Endothelial cell of umbilical vein (primary cell): Measurements from ENCODE around the gene TMEFF2. TPM values are rescaled to one million over a fixed set of nuclear protein-coding genes. Genes with fewer than 3 reads are reported as not detected.

Experiments
- BruUV-seq: library from RNA; stranded (reverse); fragments of 400-500 nt; replicated peaks from 2 replicates; lab custom pipeline; 2021; lab: Mats Ljungman, UMichigan
- CTCF ChIA-PET: fragments of 300-600, 350-600 bp; sonication (Branson Sonifier 250); formaldehyde crosslinking; loops from one replicate; lab custom pipeline; 2021; ENCODE audit warnings: antibody characterized with exemption, inconsistent platforms; lab: Charles Lee
- POLR2A ChIA-PET: fragments of 300-600, 350-600 bp; sonication (Branson Sonifier 250); formaldehyde crosslinking; loops from one replicate; lab custom pipeline; 2021; ENCODE audit warnings: antibody characterized with exemption, inconsistent platforms; lab: Charles Lee
- DNase-seq: peaks from one replicate; pipeline ENCODE4 v3.0.0-alpha.2; 2011; ENCODE audit warnings: low read depth, low spot score
- FAIRE-seq: peaks from 2 replicates; lab custom pipeline; 2011; peaks lifted over from hg19 to GRCh38; lab: Jason Lieb, UNC
- H2AFZ ChIP-seq: 2 replicates; pipeline ENCODE4 v1.6.0; 2012; ENCODE audit warnings: low read depth, low read length, control low read depth, inconsistent platforms
- H3K27ac ChIP-seq: 2 replicates; pipeline ENCODE4 v1.5.1; 2011; ENCODE audit warnings: low read depth, mild to moderate bottlenecking, control low read depth, low read length, moderate library complexity; ENCODE audit not compliant: insufficient read depth
- H3K27me3 ChIP-seq, 2 experiments: 2 replicates each; pipeline versions ENCODE4 v1.6.0 to v1.6.1; 2011; ENCODE audit warnings: low read length in 2 of 2, mixed read lengths in 1 of 2; ENCODE audit not compliant: control insufficient read depth in 2 of 2, insufficient read depth in 2 of 2
- H3K36me3 ChIP-seq, 2 experiments: 2 replicates in 1 of 2; 3 replicates in 1 of 2; pipeline ENCODE4 v1.5.1; 2011; ENCODE audit warnings: low read length in 2 of 2, mild to moderate bottlenecking in 1 of 2, moderate library complexity in 1 of 2; ENCODE audit not compliant: control insufficient read depth in 2 of 2, insufficient read depth in 2 of 2; ENCODE audit errors: extremely low read depth in 1 of 2
- H3K4me1 ChIP-seq: 3 replicates; pipeline ENCODE4 v1.5.1; 2011; ENCODE audit warnings: mild to moderate bottlenecking, low read length; ENCODE audit not compliant: control insufficient read depth, insufficient read depth; ENCODE audit errors: extremely low read depth
- H3K4me2 ChIP-seq: 2 replicates; pipeline ENCODE4 v1.6.1; 2011; ENCODE audit warnings: low read length, control low read depth, mixed read lengths; ENCODE audit not compliant: insufficient read depth
- H3K4me3 ChIP-seq, 3 experiments: fragments of 200-600 bp in 1 of 3; sonication (generic), shearing (Covaris generic) in 1 of 3; replicated peaks in 1 of 3; 2 replicates each; pipeline ENCODE4 v1.5.1; 2011 to 2016; ENCODE audit warnings: control low read depth in 3 of 3, low read length in 3 of 3, mild to moderate bottlenecking in 2 of 3, inconsistent platforms in 1 of 3, low read depth in 1 of 3, moderate library complexity in 1 of 3; ENCODE audit not compliant: insufficient read depth in 1 of 3
- H3K79me2 ChIP-seq: 2 replicates; pipeline ENCODE4 v1.6.0; 2012; ENCODE audit warnings: low read length, inconsistent platforms; ENCODE audit not compliant: control insufficient read depth, insufficient read depth
- H3K9ac ChIP-seq: replicated peaks from 2 replicates; pipeline ENCODE3; 2011; ENCODE audit warnings: low read length, control low read depth; ENCODE audit not compliant: insufficient read depth; ENCODE audit errors: extremely low read depth
- H3K9me1 ChIP-seq: replicated peaks from 3 replicates; pipeline ENCODE4 v1.6.0; 2011; ENCODE audit warnings: mild to moderate bottlenecking, low read length; ENCODE audit not compliant: control insufficient read depth, insufficient read depth; ENCODE audit errors: extremely low read depth
- H3K9me3 ChIP-seq: replicated peaks from 2 replicates; pipeline ENCODE4 v1.5.1; 2012; ENCODE audit warnings: low read length, inconsistent platforms; ENCODE audit not compliant: control insufficient read depth, insufficient read depth
- H4K20me1 ChIP-seq: replicated peaks from 2 replicates; pipeline ENCODE3; 2011; ENCODE audit warnings: mild to moderate bottlenecking, low read length; ENCODE audit not compliant: control insufficient read depth, insufficient read depth; ENCODE audit errors: extremely low read depth
- EZH2 ChIP-seq: IDR thresholded peaks from 2 replicates; pipeline ENCODE4 v1.6.1; 2012; ENCODE audit warnings: borderline replicate concordance, low read depth, mild to moderate bottlenecking, moderate library complexity, low read length, inconsistent platforms; ENCODE audit not compliant: severe bottlenecking
- FOS ChIP-seq: IDR thresholded peaks from 2 replicates; pipeline ENCODE4 v1.6.1; 2011; ENCODE audit warnings: mild to moderate bottlenecking, low read length, moderate library complexity, borderline replicate concordance; ENCODE audit not compliant: insufficient read depth
- GATA2 ChIP-seq: IDR thresholded peaks from 2 replicates; pipeline ENCODE4 v1.7.0; 2011; ENCODE audit warnings: low read depth, mild to moderate bottlenecking, moderate library complexity, mixed read lengths, low read length; ENCODE audit not compliant: insufficient read length, insufficient read depth
- JUN ChIP-seq: IDR thresholded peaks from 2 replicates; pipeline ENCODE4 v1.6.1; 2011; ENCODE audit warnings: borderline replicate concordance, low read depth; ENCODE audit not compliant: insufficient read length, insufficient read depth
- MAX ChIP-seq: IDR thresholded peaks from 2 replicates; pipeline ENCODE4 v1.6.1; 2011; ENCODE audit not compliant: insufficient read depth, insufficient read length
- MYC ChIP-seq: IDR thresholded peaks from one replicate; pipeline ENCODE4 v1.6.1; 2011; ENCODE audit warnings: mild to moderate bottlenecking, low read depth, low read length
- POLR2A ChIP-seq: IDR thresholded peaks from 2 replicates; pipeline ENCODE4 v1.6.1; 2012; ENCODE audit warnings: low read depth, mild to moderate bottlenecking, control low read depth, low read length
- POLR2AphosphoS5 ChIP-seq: IDR thresholded peaks from 2 replicates; pipeline ENCODE4 v1.6.1; 2012; ENCODE audit warnings: low read depth, mild to moderate bottlenecking, control low read depth, low read length, moderate library complexity; ENCODE audit not compliant: insufficient read depth
- dilution Hi-C: fragments of 300-500 bp; cut with MboI; formaldehyde crosslinking; loops from one replicate; pipeline ENCODE4 v1.15.0; 2019; ENCODE audit warnings: low sequenced_read_pairs; ENCODE audit not compliant: extremely low pct_ligation_motif_present
- intact Hi-C: fragments of 100-400 bp; cut with micrococcal nuclease; formaldehyde crosslinking; loops from one replicate; pipeline ENCODE4 v1.10.0; 2022
- polyA plus RNA-seq, 4 experiments: library from polyadenylated mRNA; depleted of rRNA in 3 of 4; stranded (reverse) in 3 of 4; unstranded in 1 of 4; fragments of >200 nt; gene quantifications; 2 replicates each; pipeline versions ENCODE4 v1.2.1 to v1.2.3, GENCODE V29; 2011 to 2012; ENCODE audit warnings: missing spikeins in 1 of 4
- total RNA-seq: library from RNA; stranded (reverse); gene quantifications from 2 replicates; pipeline ENCODE4 v1.2.3, GENCODE V29; 2021
- TF ChIP-seq, protein P1 (sequence below), 2 donors: IDR thresholded peaks; 1 replicate in 1 of 2; 2 replicates in 1 of 2; pipeline ENCODE4 v1.5.1; 2011; ENCODE audit warnings: low read length in 2 of 2, mild to moderate bottlenecking in 2 of 2, moderate library complexity in 2 of 2, control low read depth in 1 of 2, inconsistent platforms in 1 of 2, low read depth in 1 of 2; ENCODE audit not compliant: insufficient read depth in 1 of 2; ENCODE audit errors: extremely low read depth in 1 of 2

Gene TMEFF2
- total and polyA plus RNA-seq, 2 donors (not counting 3 experiments of a cell fraction or from before 2014, with no cell fraction given): 0.18 to 0.20 TPM

- POLR2A ChIA-PET: no interaction called here
- no peaks in the 10 kb centered on the region for H3K27me3 ChIP-seq
- dilution Hi-C loops (no loop called here), intact Hi-C loops (no loop called here)
- no peak overlapping the region for H2AFZ ChIP-seq
- peaks cover 12% of the 10 kb centered on the region for H3K4me1 ChIP-seq
- CTCF ChIA-PET: interaction anchor here (0.9 to 5.1 kb wide), 2 partner anchors 13 to 343 kb away, joined by 3 to 532 read pairs; no protein-coding TSS in a partner anchor
- H3K9ac ChIP-seq: no peak overlapping the region
- FAIRE-seq (no peak), DNase-seq (no peak)
- no peaks in the 10 kb centered on the region for H4K20me1 ChIP-seq
- H3K36me3 ChIP-seq: no peaks in the 10 kb centered on the region
- H3K9me3 ChIP-seq: no peaks in the 10 kb centered on the region
- no peak overlapping the region for H3K27ac ChIP-seq
- H3K4me2 ChIP-seq: no peak overlapping the region
- no peaks in the 10 kb centered on the region for H3K79me2 ChIP-seq
- TF ChIP-seq FOS (no peak), EZH2 (no peak), JUN (no peak), MAX (no peak), POLR2A (no peak), MYC (no peak), POLR2AphosphoS5 (no peak), GATA2 (no peak)
- TF ChIP-seq, protein P1, sequence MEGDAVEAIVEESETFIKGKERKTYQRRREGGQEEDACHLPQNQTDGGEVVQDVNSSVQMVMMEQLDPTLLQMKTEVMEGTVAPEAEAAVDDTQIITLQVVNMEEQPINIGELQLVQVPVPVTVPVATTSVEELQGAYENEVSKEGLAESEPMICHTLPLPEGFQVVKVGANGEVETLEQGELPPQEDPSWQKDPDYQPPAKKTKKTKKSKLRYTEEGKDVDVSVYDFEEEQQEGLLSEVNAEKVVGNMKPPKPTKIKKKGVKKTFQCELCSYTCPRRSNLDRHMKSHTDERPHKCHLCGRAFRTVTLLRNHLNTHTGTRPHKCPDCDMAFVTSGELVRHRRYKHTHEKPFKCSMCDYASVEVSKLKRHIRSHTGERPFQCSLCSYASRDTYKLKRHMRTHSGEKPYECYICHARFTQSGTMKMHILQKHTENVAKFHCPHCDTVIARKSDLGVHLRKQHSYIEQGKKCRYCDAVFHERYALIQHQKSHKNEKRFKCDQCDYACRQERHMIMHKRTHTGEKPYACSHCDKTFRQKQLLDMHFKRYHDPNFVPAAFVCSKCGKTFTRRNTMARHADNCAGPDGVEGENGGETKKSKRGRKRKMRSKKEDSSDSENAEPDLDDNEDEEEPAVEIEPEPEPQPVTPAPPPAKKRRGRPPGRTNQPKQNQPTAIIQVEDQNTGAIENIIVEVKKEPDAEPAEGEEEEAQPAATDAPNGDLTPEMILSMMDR (IDR thresholded peaks at IDR 0.05; ENCODE audit: extremely low read depth in 1 of 2, insufficient read depth in 1 of 2, low read depth in 1 of 2, low read length in 2 of 2): no peak
- no peaks in the 10 kb centered on the region for H3K9me1 ChIP-seq
- no TSS peak for BruUV-seq
- H3K4me3 ChIP-seq: no peak overlapping the region
Observed at GRCh38 chr2:192159208-192159607, 35.5 kb downstream of the TMEFF2 start.
